Measurements from ENCODE around the gene DEUP1. TPM values are rescaled to one million over a fixed set of nuclear protein-coding genes. Genes with fewer than 3 reads are reported as not detected.

Gene DEUP1
- total and polyA plus RNA-seq, 9 of the 15 experiments (the other 6 are each of a cell fraction or from before 2014, with no cell fraction given): 1.4 to 10.9 (median 9.3) TPM

GRCh38 chr11:93407777-93408401 lies 77.3 kb downstream of the DEUP1 start (continued):
- TF ChIP-seq, protein P1, sequence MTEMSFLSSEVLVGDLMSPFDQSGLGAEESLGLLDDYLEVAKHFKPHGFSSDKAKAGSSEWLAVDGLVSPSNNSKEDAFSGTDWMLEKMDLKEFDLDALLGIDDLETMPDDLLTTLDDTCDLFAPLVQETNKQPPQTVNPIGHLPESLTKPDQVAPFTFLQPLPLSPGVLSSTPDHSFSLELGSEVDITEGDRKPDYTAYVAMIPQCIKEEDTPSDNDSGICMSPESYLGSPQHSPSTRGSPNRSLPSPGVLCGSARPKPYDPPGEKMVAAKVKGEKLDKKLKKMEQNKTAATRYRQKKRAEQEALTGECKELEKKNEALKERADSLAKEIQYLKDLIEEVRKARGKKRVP (CRISPR knock-in tag; IDR thresholded peaks at IDR 0.05): peak; percentile 95
- TF ChIP-seq DMBX1 (CRISPR knock-in tag; IDR thresholded peaks at IDR 0.05; ENCODE audit: borderline replicate concordance): peak; percentile 91; the same call in 1 of the 2 replicates
- peak; percentile 16; the same call in 1 of the 2 replicates for TF ChIP-seq DPF2 (IDR thresholded peaks at IDR 0.05)
- TF ChIP-seq, protein P2, sequence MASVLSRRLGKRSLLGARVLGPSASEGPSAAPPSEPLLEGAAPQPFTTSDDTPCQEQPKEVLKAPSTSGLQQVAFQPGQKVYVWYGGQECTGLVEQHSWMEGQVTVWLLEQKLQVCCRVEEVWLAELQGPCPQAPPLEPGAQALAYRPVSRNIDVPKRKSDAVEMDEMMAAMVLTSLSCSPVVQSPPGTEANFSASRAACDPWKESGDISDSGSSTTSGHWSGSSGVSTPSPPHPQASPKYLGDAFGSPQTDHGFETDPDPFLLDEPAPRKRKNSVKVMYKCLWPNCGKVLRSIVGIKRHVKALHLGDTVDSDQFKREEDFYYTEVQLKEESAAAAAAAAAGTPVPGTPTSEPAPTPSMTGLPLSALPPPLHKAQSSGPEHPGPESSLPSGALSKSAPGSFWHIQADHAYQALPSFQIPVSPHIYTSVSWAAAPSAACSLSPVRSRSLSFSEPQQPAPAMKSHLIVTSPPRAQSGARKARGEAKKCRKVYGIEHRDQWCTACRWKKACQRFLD (CRISPR knock-in tag; IDR thresholded peaks at IDR 0.05): no peak
- TF ChIP-seq NR4A1 (CRISPR knock-in tag; IDR thresholded peaks at IDR 0.05): no peak
- TF ChIP-seq NR4A1 (tag; IDR thresholded peaks at IDR 0.05): no peak
- no peak for TF ChIP-seq SRSF7 (optimal IDR thresholded peaks at IDR 0.05; ENCODE audit: low read depth, low read length)
- no peak for TF ChIP-seq ZNF316 (IDR thresholded peaks at IDR 0.05)
- TF ChIP-seq POLR2H (tag; IDR thresholded peaks at IDR 0.05; ENCODE audit: low read depth): 0 out of 2 replicates have a peak, but pooled peaks have one; percentile 39
- TF ChIP-seq, protein P3, sequence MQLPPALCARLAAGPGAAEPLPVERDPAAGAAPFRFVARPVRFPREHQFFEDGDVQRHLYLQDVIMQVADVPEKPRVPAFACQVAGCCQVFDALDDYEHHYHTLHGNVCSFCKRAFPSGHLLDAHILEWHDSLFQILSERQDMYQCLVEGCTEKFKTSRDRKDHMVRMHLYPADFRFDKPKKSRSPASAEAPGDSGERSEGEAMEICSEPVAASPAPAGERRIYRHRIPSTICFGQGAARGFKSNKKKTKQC (CRISPR knock-in tag; IDR thresholded peaks at IDR 0.05): no peak
- no peak for TF ChIP-seq E2F5 (CRISPR knock-in tag; IDR thresholded peaks at IDR 0.05)
- TF ChIP-seq ZNF586 (CRISPR knock-in tag; conservative IDR thresholded peaks at IDR 0.05): no peak
- peak; percentile 96 for TF ChIP-seq CEBPG (CRISPR knock-in tag; IDR thresholded peaks at IDR 0.05)
- TF ChIP-seq CEBPG (tag; conservative IDR thresholded peaks at IDR 0.05 in 1 of 2, IDR thresholded peaks at IDR 0.05 in 1 of 2): peak; percentile 99 to 100
- no peak for TF ChIP-seq ELF2 (CRISPR knock-in tag; IDR thresholded peaks at IDR 0.05)
- TF ChIP-seq E2F6 (IDR thresholded peaks at IDR 0.05; ENCODE audit: borderline replicate concordance in 1 of 2, extremely low read depth in 1 of 2, insufficient read depth in 1 of 2, insufficient read length in 1 of 2, low read depth in 1 of 2, low read length in 1 of 2, poor library complexity in 1 of 2, severe bottlenecking in 1 of 2): no peak
- peak; percentile 97 for TF ChIP-seq CEBPB (tag; IDR thresholded peaks at IDR 0.05)
- no peak for TF ChIP-seq TRIM28 (IDR thresholded peaks at IDR 0.05)
- no peak for TF ChIP-seq ZNF75A (CRISPR knock-in tag; IDR thresholded peaks at IDR 0.05)
- no peak for TF ChIP-seq PHB2 (IDR thresholded peaks at IDR 0.05; ENCODE audit: low read depth)
- TF ChIP-seq POLR3A (IDR thresholded peaks at IDR 0.05; ENCODE audit: borderline replicate concordance, extremely low read depth, insufficient read depth, insufficient read length): no peak
